GM12801 (cell line): Measurements from ENCODE around the gene PFN1.

Experiments used
- TF ChIP-seq, protein P1 (sequence below): IDR thresholded peaks from one replicate; pipeline ENCODE4 v1.5.1; 2011; ENCODE audit warnings: control low read depth; ENCODE audit not compliant: insufficient read length; ENCODE audit errors: extremely low read depth

PFN1 gene

DNA sequence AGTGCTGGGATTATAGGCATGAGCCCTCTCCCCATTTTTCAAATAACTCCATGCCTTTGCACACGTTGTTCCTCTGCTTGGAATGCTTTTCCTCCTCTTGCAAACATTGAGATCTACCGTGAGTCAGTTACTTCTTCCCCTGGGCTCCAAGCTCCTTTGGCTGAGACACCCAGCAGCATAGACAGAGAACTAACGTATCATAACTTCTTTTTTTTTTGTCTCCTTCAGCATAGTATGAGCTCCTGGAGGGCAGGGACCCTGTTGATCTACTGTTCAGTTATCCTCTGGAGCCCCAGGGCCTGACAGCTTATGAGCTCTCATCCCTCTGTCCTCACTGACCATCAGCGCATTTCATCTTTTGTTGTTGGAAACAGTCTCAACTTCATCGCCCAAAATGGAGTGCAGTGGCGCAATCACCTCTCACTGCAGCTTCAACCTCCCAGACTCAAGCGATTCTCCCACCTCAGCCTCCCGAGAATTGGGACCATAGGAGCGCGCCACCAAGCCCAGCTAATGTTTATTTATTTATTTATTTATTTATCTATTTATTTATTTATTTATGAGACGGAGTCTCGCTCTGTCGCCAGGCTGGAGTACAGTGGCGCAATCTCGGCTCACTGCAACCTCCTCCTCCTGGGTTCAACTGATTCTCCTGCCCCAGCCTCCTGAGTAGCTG is 17.1 kb upstream of the PFN1 start:
- TF ChIP-seq, protein P1, sequence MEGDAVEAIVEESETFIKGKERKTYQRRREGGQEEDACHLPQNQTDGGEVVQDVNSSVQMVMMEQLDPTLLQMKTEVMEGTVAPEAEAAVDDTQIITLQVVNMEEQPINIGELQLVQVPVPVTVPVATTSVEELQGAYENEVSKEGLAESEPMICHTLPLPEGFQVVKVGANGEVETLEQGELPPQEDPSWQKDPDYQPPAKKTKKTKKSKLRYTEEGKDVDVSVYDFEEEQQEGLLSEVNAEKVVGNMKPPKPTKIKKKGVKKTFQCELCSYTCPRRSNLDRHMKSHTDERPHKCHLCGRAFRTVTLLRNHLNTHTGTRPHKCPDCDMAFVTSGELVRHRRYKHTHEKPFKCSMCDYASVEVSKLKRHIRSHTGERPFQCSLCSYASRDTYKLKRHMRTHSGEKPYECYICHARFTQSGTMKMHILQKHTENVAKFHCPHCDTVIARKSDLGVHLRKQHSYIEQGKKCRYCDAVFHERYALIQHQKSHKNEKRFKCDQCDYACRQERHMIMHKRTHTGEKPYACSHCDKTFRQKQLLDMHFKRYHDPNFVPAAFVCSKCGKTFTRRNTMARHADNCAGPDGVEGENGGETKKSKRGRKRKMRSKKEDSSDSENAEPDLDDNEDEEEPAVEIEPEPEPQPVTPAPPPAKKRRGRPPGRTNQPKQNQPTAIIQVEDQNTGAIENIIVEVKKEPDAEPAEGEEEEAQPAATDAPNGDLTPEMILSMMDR, result no peak

DNA sequence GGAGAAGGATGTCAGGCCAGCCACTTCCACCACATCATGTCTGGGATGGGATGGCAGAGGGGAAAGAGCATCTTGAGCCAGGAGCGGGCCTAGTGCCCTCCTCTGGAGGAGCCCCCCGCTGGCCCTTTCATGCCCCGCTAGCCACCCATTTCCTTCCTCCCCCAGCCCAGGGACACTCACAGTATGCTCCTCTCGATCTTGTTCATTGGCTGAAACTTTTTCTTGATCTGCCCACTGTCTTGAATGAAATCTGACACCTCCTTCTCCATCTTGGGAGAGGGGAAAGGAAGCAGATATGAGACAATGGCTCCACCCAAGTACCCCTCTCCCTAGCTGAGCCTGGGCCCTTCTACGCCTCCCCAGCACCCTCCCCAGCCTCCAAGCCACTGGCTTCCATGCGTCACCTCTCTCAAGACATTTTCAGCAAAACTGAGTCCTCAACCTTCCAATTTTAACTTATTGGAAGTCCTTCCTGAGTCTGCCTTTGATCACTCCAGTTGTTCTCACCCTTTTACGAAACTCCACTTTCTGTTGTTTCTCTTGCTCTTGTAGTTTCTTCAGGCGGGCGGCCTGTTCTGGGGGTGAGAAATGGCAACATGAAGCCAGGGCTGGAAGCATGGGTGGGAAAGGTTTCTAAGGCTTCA is 12.1 kb upstream of the PFN1 start:
- TF ChIP-seq, protein P1, result no peak

- TF ChIP-seq, protein P1, result no peak
These were observed 11.1 kb upstream of the PFN1 start for GRCh38 chr17:4959261-4959965.

DNA sequence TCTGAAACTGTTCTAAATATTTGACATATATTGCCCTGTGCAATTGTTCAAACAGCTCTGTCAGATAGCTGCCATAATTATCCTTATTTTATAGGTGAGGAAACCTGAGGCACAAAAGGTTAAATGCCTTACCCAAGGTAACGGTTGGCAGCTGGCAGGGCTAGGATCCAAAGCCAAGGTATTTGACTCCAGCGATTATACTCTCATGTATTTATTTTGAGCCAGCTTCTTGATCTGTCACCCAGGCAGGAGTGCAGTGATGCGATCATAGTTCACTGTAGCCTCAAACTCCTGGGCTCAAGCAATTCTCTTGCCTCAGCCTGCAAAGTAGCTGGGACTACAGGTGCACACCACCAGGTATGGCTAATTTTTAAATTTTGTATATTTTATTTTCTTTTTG is 9.8 kb upstream of the PFN1 start:
- TF ChIP-seq, protein P1, result no peak

- TF ChIP-seq, protein P1, result no peak
These were observed 8.2 kb upstream of the PFN1 start for GRCh38 chr17:4956493-4957061.

GRCh38 chr17:4955091-4955490 is 6.8 kb upstream of the PFN1 start:
- TF ChIP-seq, protein P1, result no peak

GRCh38 chr17:4953451-4953961 is 5.2 kb upstream of the PFN1 start:
- TF ChIP-seq, protein P1, result no peak
